Cardiac fibroblast (primary cell): ENCODE results near the gene GPATCH2L.

Experiments used
- DNase-seq, 2 donors: peaks; one replicate each; pipeline versions ENCODE4 v3.0.0 to v3.0.0-alpha.2; 2010; ENCODE audit warnings: low read depth in 2 of 2
- H3K4me3 ChIP-seq, 2 donors: replicated peaks in 1 of 2; 1 replicate in 1 of 2; 2 replicates in 1 of 2; pipeline ENCODE4 v1.5.1; 2011; ENCODE audit warnings: low read depth in 2 of 2, low read length in 2 of 2, mild to moderate bottlenecking in 2 of 2, moderate library complexity in 1 of 2
- CTCF ChIP-seq: IDR thresholded peaks from one replicate; pipeline ENCODE4 v1.5.1; 2011; ENCODE audit warnings: low read depth, mild to moderate bottlenecking, low read length, inconsistent platforms

The GPATCH2L gene

GRCh38 chr14:76152333-76152681 is 585 bp downstream of the GPATCH2L start:
- no peak for TF ChIP-seq CTCF

GRCh38 chr14:76153919-76154318 is 2.2 kb downstream of the GPATCH2L start:
- no peak for DNase-seq
- TF ChIP-seq CTCF, result no peak
- H3K4me3 ChIP-seq, result no peak overlapping the region

More at GRCh38 chr14:76152333-76152681, 585 bp downstream of the GPATCH2L start:
- H3K4me3 ChIP-seq, result peak overlapping the region; percentile 97 to 100
- peak; percentile 89 to 91 for DNase-seq

GRCh38 chr14:76154539-76155126 is 2.9 kb downstream of the GPATCH2L start:
- no peak overlapping the region for H3K4me3 ChIP-seq
- no peak for DNase-seq
- no peak for TF ChIP-seq CTCF

GRCh38 chr14:76163668-76164363 is 12.1 kb downstream of the GPATCH2L start:
- H3K4me3 ChIP-seq, result no peak overlapping the region
- TF ChIP-seq CTCF, result no peak
- no peak for DNase-seq

- TF ChIP-seq CTCF, result no peak
- no peak overlapping the region for H3K4me3 ChIP-seq
- DNase-seq, result peak in 1 of 2 donors; percentile 29
These were observed 16.8 kb downstream of the GPATCH2L start for GRCh38 chr14:76168531-76168930.

- DNase-seq, result no peak
- no peak for TF ChIP-seq CTCF
- H3K4me3 ChIP-seq, result no peak overlapping the region
These were observed 18.1 kb downstream of the GPATCH2L start for GRCh38 chr14:76169776-76170175.

GRCh38 chr14:76174982-76175381 is 23.3 kb downstream of the GPATCH2L start:
- no peak for DNase-seq
- no peak for TF ChIP-seq CTCF
- H3K4me3 ChIP-seq, result no peak overlapping the region
